ENCODE data around the gene LRRC37A2.
"Not testable (repeated sequence)": the region's sequence is repeated elsewhere in the genome, so short reads cannot be mapped to it uniquely, and the experiment has no call there.

Gene LRRC37A2

DNA sequence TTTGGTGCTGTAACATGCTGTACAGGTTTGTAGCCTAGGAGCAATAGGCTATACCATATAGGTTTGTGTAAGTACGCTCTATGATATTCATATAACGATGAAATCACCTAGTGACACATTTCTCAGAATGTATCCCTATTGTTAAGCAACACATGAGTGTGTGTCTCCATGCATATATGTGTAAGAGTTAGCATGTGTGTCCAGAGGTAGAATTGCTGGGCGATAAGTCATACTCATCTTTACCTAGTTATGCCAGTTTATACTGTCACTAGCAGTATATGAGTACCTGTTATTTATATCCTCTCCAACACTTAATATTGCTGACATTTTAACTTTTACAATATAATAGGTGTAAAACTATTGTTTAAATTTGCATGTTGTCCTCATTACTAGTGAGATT, 88.5 kb downstream of the LRRC37A2 start:
- DNase-seq = not testable (repeated sequence)

DNA sequence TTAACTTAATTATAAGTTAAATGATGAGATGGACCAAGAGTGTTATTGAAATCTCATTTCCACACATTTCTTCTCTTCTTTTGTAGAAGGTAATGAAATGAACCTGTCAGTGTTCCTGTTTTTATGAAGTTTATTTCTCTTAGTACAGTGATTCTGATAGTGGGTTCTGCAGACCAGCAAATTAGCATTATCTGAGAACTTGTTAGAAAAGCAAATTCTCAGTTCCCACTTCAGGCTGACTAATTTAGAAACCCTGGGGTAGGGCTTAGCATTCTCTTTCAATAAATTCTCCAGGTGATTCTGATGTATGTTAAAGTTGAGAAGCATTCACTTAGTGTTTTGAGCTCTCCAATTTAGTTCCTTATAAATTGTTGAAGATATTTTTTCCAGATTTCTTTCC, 90.9 kb downstream of the LRRC37A2 start:
- not testable (repeated sequence) for DNase-seq

All from NCI-H1105 (cell line).